SK-N-MC (cell line): ENCODE measurements around the gene OR1S1.

ENCODE experiments used
- EZH2 ChIP-seq: fragments of 200-600 bp; sonication (generic); IDR thresholded peaks from one replicate; pipeline ENCODE4 v1.6.1; 2017; ENCODE audit warnings: antibody characterized with exemption
- POLR2AphosphoS5 ChIP-seq: IDR thresholded peaks from 2 replicates; pipeline ENCODE4 v1.6.1; 2012; ENCODE audit warnings: mild to moderate bottlenecking, low read depth, low read length, borderline replicate concordance

DNA sequence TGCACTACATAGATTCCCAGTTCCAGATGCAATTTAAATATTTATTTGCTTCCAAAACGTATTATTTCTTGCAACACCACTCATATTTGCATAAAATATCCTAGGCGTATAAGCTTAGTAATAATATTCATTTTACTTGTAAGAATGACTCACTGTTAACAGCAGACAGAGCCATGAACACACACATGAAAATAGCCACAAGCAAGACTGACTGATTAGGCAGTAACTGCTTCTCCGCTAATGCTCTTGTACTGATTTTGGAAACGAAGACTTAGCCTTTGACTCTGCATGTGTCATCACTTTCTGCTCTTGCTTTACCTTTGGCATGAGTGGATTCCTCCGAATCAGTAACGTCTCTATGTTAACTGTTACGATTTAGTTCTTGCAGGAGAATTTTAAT, 10.2 kb downstream of the OR1S1 start:
- TF ChIP-seq EZH2 (no peak), POLR2AphosphoS5 (no peak)
